Small intestine (tissue), 16 donors: ENCODE measurements around the gene VIT. TPM values are rescaled to one million over a fixed set of nuclear protein-coding genes. Genes with fewer than 3 reads are reported as not detected.

Experiments
- DNase-seq, 2 donors: peaks; one replicate each; pipeline versions ENCODE4 v3.0.0 to v3.0.0-alpha.2; 2013
- FAIRE-seq: peaks from 2 replicates; lab custom pipeline; 2012; peaks lifted over from hg19 to GRCh38; lab: Jason Lieb, UNC
- H3K27ac ChIP-seq, 3 donors: one replicate each; pipeline ENCODE4 v1.5.1; 2013; ENCODE audit warnings: low read length in 2 of 3, mild to moderate bottlenecking in 2 of 3, control low read depth in 1 of 3, inconsistent platforms in 1 of 3, low read depth in 1 of 3, moderate library complexity in 1 of 3
- H3K27me3 ChIP-seq, 3 donors: one replicate each; pipeline ENCODE4 v1.6.1; 2013; ENCODE audit warnings: low read length in 3 of 3, inconsistent platforms in 1 of 3; ENCODE audit not compliant: control insufficient read depth in 3 of 3, insufficient read depth in 3 of 3
- H3K36me3 ChIP-seq, 3 donors: one replicate each; pipeline ENCODE4 v1.6.1; 2013; ENCODE audit warnings: low read length in 3 of 3, inconsistent platforms in 1 of 3, low read depth in 1 of 3, mild to moderate bottlenecking in 1 of 3, moderate library complexity in 1 of 3; ENCODE audit not compliant: control insufficient read depth in 3 of 3, insufficient read depth in 2 of 3
- H3K4me1 ChIP-seq, 3 donors: one replicate each; pipeline ENCODE4 v1.6.1; 2013; ENCODE audit warnings: low read length in 2 of 3, inconsistent platforms in 1 of 3, low read depth in 1 of 3, mild to moderate bottlenecking in 1 of 3, moderate library complexity in 1 of 3; ENCODE audit not compliant: control insufficient read depth in 3 of 3, insufficient read depth in 2 of 3
- H3K4me3 ChIP-seq, 3 donors: one replicate each; pipeline ENCODE4 v1.5.1; 2013; ENCODE audit warnings: low read length in 3 of 3, control low read depth in 1 of 3, inconsistent platforms in 1 of 3, low read depth in 1 of 3, mild to moderate bottlenecking in 1 of 3, moderate library complexity in 1 of 3
- H3K9me3 ChIP-seq, 2 donors: one replicate each; pipeline ENCODE4 v1.6.1; 2013; ENCODE audit warnings: low read depth in 1 of 2, low read length in 1 of 2; ENCODE audit not compliant: control insufficient read depth in 2 of 2, insufficient read depth in 1 of 2
- WGBS, 3 donors: extraction: QIAGEN DNeasy Blood & Tissue Kit; methylation state at CpG; one replicate each; pipeline ENCODE4 v1.1.7; 2013; 5-methylcytosine and 5-hydroxymethylcytosine counted together
- long read RNA-seq, 10 donors: transcript quantifications; one replicate each; lab custom pipeline, GENCODE V29; 2026
- polyA plus RNA-seq, 4 donors: library from polyadenylated mRNA; stranded (reverse) in 3 of 4; unstranded in 1 of 4; fragments of 200-250 nt in 3 of 4; fragments of 120-200 nt in 1 of 4; gene quantifications; one replicate each; pipeline versions ENCODE4 v1.2.1 to v1.2.3, GENCODE V29; 2013
- donor health status: healthy with polysubstance abuse.
- donor health status: control.
- donor health status: control.
- donor health status: Bipolar disorder and iron deficiency.
- donor health status: healthy.

The VIT gene
- polyA plus RNA-seq, result 1 to 10 TPM in 1 of 4 donors, under 1 TPM in 1, not detected in 2; 0.28 to 7.5 TPM
- long read RNA-seq, donor 1, result 0 reads
- long read RNA-seq, donor 2, result 0 reads
- long read RNA-seq, donor 3, result 0 reads
- long read RNA-seq, donor 4, result 0 reads
- long read RNA-seq, donor 5, result 0 reads
- long read RNA-seq, donor 6, result 0 reads
- long read RNA-seq, donor 7, result 0 reads
- long read RNA-seq, donor 8, result 0 reads
- long read RNA-seq, donor 9, result 0 reads
- long read RNA-seq, donor 10, result 0 reads

GRCh38 chr2:36696533-36696932 is at the start of gene VIT:
VIT (plus strand) TSS chr2:36696707; CDS start chr2:36716371, 19,664 bp downstream.
- H3K27ac ChIP-seq, result no peak within 1 kb of the TSS
- no peaks in the 10 kb centered on the region for H3K9me3 ChIP-seq
- no peaks in the 10 kb centered on the region for H3K27me3 ChIP-seq
- FAIRE-seq (no peak), DNase-seq (no peak)
- H3K4me3 ChIP-seq, result no peak within 1 kb of the TSS
- H3K36me3 ChIP-seq, result no peaks in the 10 kb centered on the region
- H3K4me1 ChIP-seq, result no peaks in the 10 kb centered on the region
- 36 to 57% (median 54%) methylated on average over 2 of the region's 2 CpGs for WGBS, 3 donors

- H3K36me3 ChIP-seq, result no peaks in the 10 kb centered on the region
- peaks cover 0 to 7% of the 10 kb centered on the region in 2 donors for H3K9me3 ChIP-seq
- 59 to 74% (median 63%) methylated on average over 4 of the region's 4 CpGs for WGBS, 3 donors
- FAIRE-seq (no peak), DNase-seq (peak; percentile 73 to 81)
- H3K4me3 ChIP-seq, result no peak overlapping the region
- peaks cover 0 to 7% (median 2%) of the 10 kb centered on the region in 3 donors for H3K4me1 ChIP-seq
- H3K27me3 ChIP-seq, result no peaks in the 10 kb centered on the region
- no peak overlapping the region for H3K27ac ChIP-seq
Observed at GRCh38 chr2:36650031-36650829, 46.3 kb upstream of the VIT start.

- H3K4me1 ChIP-seq, result peaks cover 0 to 7% (median 2%) of the 10 kb centered on the region in 3 donors
- no peaks in the 10 kb centered on the region for H3K9me3 ChIP-seq
- no peaks in the 10 kb centered on the region for H3K36me3 ChIP-seq
- H3K27ac ChIP-seq, result no peak overlapping the region
- DNase-seq, result no peak
- H3K27me3 ChIP-seq, result no peaks in the 10 kb centered on the region
- no peak for FAIRE-seq
- no peak overlapping the region for H3K4me3 ChIP-seq
- 61 to 82% (median 62%) methylated on average over 5 of the region's 5 CpGs for WGBS, 3 donors
Observed at GRCh38 chr2:36653155-36653554, 43.4 kb upstream of the VIT start.

GRCh38 chr2:36653967-36654694 is 42.4 kb upstream of the VIT start:
- peaks cover 0 to 7% (median 2%) of the 10 kb centered on the region in 3 donors for H3K4me1 ChIP-seq
- no peaks in the 10 kb centered on the region for H3K36me3 ChIP-seq
- 78 to 81% (median 80%) methylated on average over 2 of the region's 2 CpGs for WGBS, 3 donors
- no peak for FAIRE-seq
- DNase-seq, result peak in 1 of 2 donors; percentile 8
- H3K4me3 ChIP-seq, result no peak overlapping the region
- no peaks in the 10 kb centered on the region for H3K9me3 ChIP-seq
- no peaks in the 10 kb centered on the region for H3K27me3 ChIP-seq
- no peak overlapping the region for H3K27ac ChIP-seq

GRCh38 chr2:36655453-36655852 is 41.1 kb upstream of the VIT start:
- H3K36me3 ChIP-seq, result no peaks in the 10 kb centered on the region
- no peaks in the 10 kb centered on the region for H3K9me3 ChIP-seq
- no peak for FAIRE-seq
- WGBS, 3 donors, result 77 to 93% (median 92%) methylated on average over 4 of the region's 4 CpGs
- DNase-seq, result no peak
- H3K27me3 ChIP-seq, result no peaks in the 10 kb centered on the region
- no peaks in the 10 kb centered on the region for H3K4me1 ChIP-seq
- H3K27ac ChIP-seq, result no peak overlapping the region
- H3K4me3 ChIP-seq, result no peak overlapping the region

- WGBS, 3 donors, result 87 to 93% (median 88%) methylated on average over 1 of the region's 1 CpG
- no peak for FAIRE-seq
- H3K9me3 ChIP-seq, result no peaks in the 10 kb centered on the region
- DNase-seq, result no peak
- H3K36me3 ChIP-seq, result no peaks in the 10 kb centered on the region
- no peak overlapping the region for H3K4me3 ChIP-seq
- no peaks in the 10 kb centered on the region for H3K4me1 ChIP-seq
- no peak overlapping the region for H3K27ac ChIP-seq
- H3K27me3 ChIP-seq, result no peaks in the 10 kb centered on the region
Observed at GRCh38 chr2:36657703-36658102, 38.8 kb upstream of the VIT start.

GRCh38 chr2:36658277-36658748 is 38.2 kb upstream of the VIT start:
- FAIRE-seq (no peak), DNase-seq (no peak)
- no peak overlapping the region for H3K4me3 ChIP-seq
- no peaks in the 10 kb centered on the region for H3K36me3 ChIP-seq
- no peaks in the 10 kb centered on the region for H3K27me3 ChIP-seq
- no peaks in the 10 kb centered on the region for H3K9me3 ChIP-seq
- 56 to 66% (median 59%) methylated on average over 1 of the region's 1 CpG for WGBS, 3 donors
- no peaks in the 10 kb centered on the region for H3K4me1 ChIP-seq
- no peak overlapping the region for H3K27ac ChIP-seq

- FAIRE-seq, result no peak
- WGBS, 3 donors, result 94 to 99% (median 96%) methylated on average over 2 of the region's 2 CpGs
- no peaks in the 10 kb centered on the region for H3K36me3 ChIP-seq
Observed at GRCh38 chr2:36659218-36659617, 37.3 kb upstream of the VIT start.

More at GRCh38 chr2:36659218-36659617, 37.3 kb upstream of the VIT start:
- H3K27me3 ChIP-seq, result no peaks in the 10 kb centered on the region
- H3K9me3 ChIP-seq, result no peaks in the 10 kb centered on the region
- H3K4me3 ChIP-seq, result no peak overlapping the region
- DNase-seq, result no peak
- no peak overlapping the region for H3K27ac ChIP-seq
- H3K4me1 ChIP-seq, result peaks cover 0 to 3% (median 0%) of the 10 kb centered on the region in 3 donors
